H1 (cell line): ENCODE data around the gene CLASP2. TPM values are rescaled to one million over a fixed set of nuclear protein-coding genes. Genes with fewer than 3 reads are reported as not detected.

ENCODE experiments used
- CTCF ChIA-PET: fragments of 300-600 bp; sonication (Branson Sonifier 250); formaldehyde crosslinking; loops from one replicate; lab custom pipeline; 2021; ENCODE audit not compliant: partially characterized antibody; lab: Charles Lee
- POLR2A ChIA-PET: fragments of 300-600 bp; sonication (Branson Sonifier 250); formaldehyde crosslinking; loops from one replicate; lab custom pipeline; 2021; ENCODE audit warnings: inconsistent platforms; ENCODE audit not compliant: partially characterized antibody; lab: Charles Lee
- DNase-seq, 2 experiments: peaks; one replicate each; pipeline versions ENCODE4 v3.0.0 to v3.0.0-alpha.2; 2010 to 2022; ENCODE audit warnings: low spot score in 2 of 2, low read depth in 1 of 2, mixed read lengths in 1 of 2
- FAIRE-seq: peaks from 2 replicates; lab custom pipeline; 2011; peaks lifted over from hg19 to GRCh38; lab: Jason Lieb, UNC
- H2AFZ ChIP-seq: 2 replicates; pipeline ENCODE4 v1.8.1; 2012; ENCODE audit warnings: low read length, inconsistent platforms
- H2AK5ac ChIP-seq: 2 replicates; pipeline ENCODE4 v1.6.1; 2013; ENCODE audit warnings: low read depth, low read length
- H2BK120ac ChIP-seq: replicated peaks from 2 replicates; pipeline ENCODE3; 2013; ENCODE audit warnings: low read depth, low read length, inconsistent platforms
- H2BK12ac ChIP-seq: 2 replicates; pipeline ENCODE4 v1.6.1; 2013; ENCODE audit warnings: low read depth, low read length
- H2BK15ac ChIP-seq: 2 replicates; pipeline ENCODE4 v1.6.1; 2013; ENCODE audit warnings: low read length
- H2BK20ac ChIP-seq: 2 replicates; pipeline ENCODE4 v1.6.1; 2013; ENCODE audit warnings: low read length
- H2BK5ac ChIP-seq: 2 replicates; pipeline ENCODE4 v1.6.1; 2013; ENCODE audit warnings: low read depth, low read length
- H3K14ac ChIP-seq: 2 replicates; pipeline ENCODE4 v1.6.1; 2013; ENCODE audit warnings: inconsistent platforms; ENCODE audit not compliant: insufficient read length
- H3K18ac ChIP-seq: 2 replicates; pipeline ENCODE4 v1.6.1; 2013; ENCODE audit warnings: low read length; ENCODE audit errors: extremely low read depth
- H3K23ac ChIP-seq: 2 replicates; pipeline ENCODE4 v1.6.1; 2013; ENCODE audit warnings: inconsistent platforms; ENCODE audit not compliant: insufficient read length
- H3K23me2 ChIP-seq: 2 replicates; pipeline ENCODE4 v1.6.1; 2013; ENCODE audit warnings: low read depth, low read length
- H3K27ac ChIP-seq: 2 replicates; pipeline ENCODE4 v1.6.1; 2011; ENCODE audit warnings: low read depth, low read length, inconsistent platforms
- H3K27me3 ChIP-seq, 4 experiments: replicated peaks in 1 of 4; 1 replicate in 1 of 4; 2 replicates in 3 of 4; pipeline versions ENCODE4 v1.6.1 to v1.8.1; 2011 to 2013; ENCODE audit warnings: low read length in 3 of 4, mild to moderate bottlenecking in 3 of 4, inconsistent platforms in 2 of 4, mixed read lengths in 2 of 4, moderate library complexity in 1 of 4; ENCODE audit not compliant: control insufficient read depth in 3 of 4, insufficient read depth in 3 of 4; ENCODE audit errors: extremely low read depth in 1 of 4
- H3K36me3 ChIP-seq, 4 experiments: 2 replicates each; pipeline versions ENCODE4 v1.6.1 to v1.8.1; 2011 to 2013; ENCODE audit warnings: mild to moderate bottlenecking in 4 of 4, low read length in 3 of 4, moderate library complexity in 2 of 4, control low read depth in 1 of 4, inconsistent platforms in 1 of 4; ENCODE audit not compliant: insufficient read depth in 4 of 4, control insufficient read depth in 2 of 4
- H3K4ac ChIP-seq: replicated peaks from 2 replicates; pipeline ENCODE3; 2013; ENCODE audit warnings: low read length, low read depth, mixed read lengths, inconsistent platforms; ENCODE audit not compliant: insufficient read length
- H3K4me1 ChIP-seq, 4 experiments: replicated peaks in 1 of 4; 1 replicate in 1 of 4; 2 replicates in 3 of 4; pipeline versions ENCODE4 v1.6.1 to v1.8.1; 2011 to 2013; ENCODE audit warnings: low read length in 3 of 4, inconsistent platforms in 2 of 4, mixed read lengths in 1 of 4; ENCODE audit not compliant: insufficient read depth in 4 of 4, control insufficient read depth in 3 of 4
- H3K4me2 ChIP-seq, 2 experiments: 2 replicates each; pipeline versions ENCODE4 v1.6.1 to v1.8.1; 2011 to 2013; ENCODE audit warnings: low read depth in 2 of 2, low read length in 2 of 2, control low read depth in 1 of 2, inconsistent platforms in 1 of 2, mild to moderate bottlenecking in 1 of 2; ENCODE audit not compliant: insufficient read depth in 1 of 2
- H3K4me3 ChIP-seq, 4 experiments: fragments of 200-600, 300-600 bp in 1 of 4; sonication (generic), shearing (Covaris generic), sonication (Bioruptor Twin) in 1 of 4; 2 replicates each; pipeline versions ENCODE4 v1.5.1 to v1.8.1; 2011 to 2016; ENCODE audit warnings: low read length in 4 of 4, low read depth in 3 of 4, control low read depth in 2 of 4, inconsistent platforms in 2 of 4, mild to moderate bottlenecking in 2 of 4, mixed read lengths in 1 of 4, moderate library complexity in 1 of 4; ENCODE audit not compliant: insufficient read depth in 2 of 4; ENCODE audit errors: extremely low read depth in 1 of 4
- H3K56ac ChIP-seq: replicated peaks from 2 replicates; pipeline ENCODE3; 2013; ENCODE audit warnings: low read depth, mild to moderate bottlenecking, mixed read lengths, low read length, inconsistent platforms; ENCODE audit not compliant: insufficient read length
- H3K79me1 ChIP-seq: 2 replicates; pipeline ENCODE4 v1.6.1; 2013; ENCODE audit warnings: low read depth, low read length, control low read depth
- H3K79me2 ChIP-seq, 2 experiments: 2 replicates each; pipeline versions ENCODE4 v1.6.1 to v1.8.1; 2012 to 2013; ENCODE audit warnings: low read length in 2 of 2, mild to moderate bottlenecking in 2 of 2, inconsistent platforms in 1 of 2; ENCODE audit not compliant: insufficient read depth in 2 of 2, control insufficient read depth in 1 of 2
- H3K9ac ChIP-seq, 4 experiments: replicated peaks in 1 of 4; 1 replicate in 1 of 4; 2 replicates in 3 of 4; pipeline versions ENCODE4 v1.6.1 to v1.8.1; 2011 to 2013; ENCODE audit warnings: low read depth in 3 of 4, low read length in 3 of 4, control low read depth in 2 of 4, mild to moderate bottlenecking in 2 of 4, moderate library complexity in 2 of 4, inconsistent platforms in 1 of 4; ENCODE audit errors: extremely low read depth in 1 of 4
- H3K9me3 ChIP-seq, 2 experiments: 2 replicates each; pipeline versions ENCODE4 v1.6.1 to v1.8.1; 2012 to 2013; ENCODE audit warnings: mild to moderate bottlenecking in 2 of 2, moderate library complexity in 2 of 2, control low read depth in 1 of 2, inconsistent platforms in 1 of 2, low read depth in 1 of 2, low read length in 1 of 2, mixed read lengths in 1 of 2; ENCODE audit not compliant: insufficient read depth in 2 of 2
- H4K20me1 ChIP-seq, 2 experiments: replicated peaks in 1 of 2; 2 replicates each; pipeline versions ENCODE3 to v1.8.1; 2011 to 2013; ENCODE audit warnings: inconsistent platforms in 2 of 2, low read length in 2 of 2, mild to moderate bottlenecking in 1 of 2; ENCODE audit not compliant: insufficient read depth in 2 of 2, control insufficient read depth in 1 of 2
- H4K5ac ChIP-seq: 2 replicates; pipeline ENCODE4 v1.6.1; 2013; ENCODE audit warnings: low read length, low read depth, mixed read lengths, inconsistent platforms; ENCODE audit not compliant: insufficient read length
- H4K8ac ChIP-seq: 2 replicates; pipeline ENCODE4 v1.8.0; 2013; ENCODE audit warnings: mild to moderate bottlenecking, moderate library complexity, low read length, inconsistent platforms; ENCODE audit not compliant: insufficient read depth; ENCODE audit errors: extremely low read depth
- H4K91ac ChIP-seq: replicated peaks from 2 replicates; pipeline ENCODE3; 2013; ENCODE audit warnings: low read length, mixed read lengths, inconsistent platforms; ENCODE audit not compliant: insufficient read length
- CREB1 ChIP-seq: IDR thresholded peaks from 2 replicates; pipeline ENCODE4 v1.6.1; 2012; ENCODE audit warnings: inconsistent platforms
- FOSL1 ChIP-seq: IDR thresholded peaks from 2 replicates; pipeline ENCODE4 v1.6.1; 2011; ENCODE audit warnings: mild to moderate bottlenecking, low read depth, low read length, moderate library complexity; ENCODE audit not compliant: insufficient read depth
- NRF1 ChIP-seq: IDR thresholded peaks from 2 replicates; pipeline ENCODE4 v1.6.1; 2011; ENCODE audit warnings: mild to moderate bottlenecking, low read depth, low read length, improper control_type of control experiment
- RAD21 ChIP-seq, 2 experiments: IDR thresholded peaks in 1 of 2; conservative IDR thresholded peaks in 1 of 2; 2 replicates each; pipeline ENCODE4 v1.6.1; 2011; ENCODE audit warnings: low read depth in 2 of 2, low read length in 2 of 2, improper control_type of control experiment in 1 of 2, inconsistent platforms in 1 of 2, mild to moderate bottlenecking in 1 of 2, moderate library complexity in 1 of 2
- RNF2 ChIP-seq: fragments of 200-900, 300-1000 bp; sonication (generic); IDR thresholded peaks from 2 replicates; pipeline ENCODE4 v1.7.1; 2016; ENCODE audit warnings: borderline replicate concordance, low read depth, mild to moderate bottlenecking, antibody characterized with exemption, low read length; ENCODE audit not compliant: poor library complexity, severe bottlenecking; ENCODE audit errors: missing control alignments
- SIRT6 ChIP-seq: IDR thresholded peaks from one replicate; pipeline ENCODE4 v1.7.1; 2012; ENCODE audit warnings: low read length, inconsistent platforms
- TAF7 ChIP-seq: optimal IDR thresholded peaks from 2 replicates; pipeline ENCODE3; 2011; ENCODE audit warnings: low read depth, mild to moderate bottlenecking, inconsistent platforms, low read length, moderate library complexity, borderline replicate concordance
- USF2 ChIP-seq: IDR thresholded peaks from 2 replicates; pipeline ENCODE4 v1.6.1; 2011; ENCODE audit warnings: low read length, improper control_type of control experiment
- WGBS, 2 experiments: shearing (Covaris generic) in 1 of 2; methylation state at CpG; one replicate each; pipeline versions ENCODE4 v1.1.6 to v1.1.7; 2013 to 2015; ENCODE audit warnings: low lambda C conversion rate in 2 of 2, mixed read lengths in 2 of 2, inconsistent platforms in 1 of 2, low coverage in 1 of 2, missing lambda C conversion rate in 1 of 2; ENCODE audit not compliant: insufficient replicate concordance in 2 of 2, insufficient coverage in 1 of 2, insufficient read length in 1 of 2; ENCODE audit errors: extremely low coverage in 1 of 2, missing lambda C conversion rate in 1 of 2; 5-methylcytosine and 5-hydroxymethylcytosine counted together
- polyA plus RNA-seq, 7 experiments: library from polyadenylated mRNA; depleted of rRNA in 3 of 7; stranded (reverse) in 5 of 7; unstranded in 2 of 7; fragments of >200 nt in 5 of 7; fragments of 200-250 nt in 2 of 7; gene quantifications; 1 replicate in 5 of 7; 2 replicates in 1 of 7; 4 replicates in 1 of 7; pipeline versions ENCODE4 v1.2.1 to v1.2.3, GENCODE V29; 2011 to 2013; ENCODE audit warnings: missing spikeins in 2 of 7, mixed read lengths in 2 of 7
- total RNA-seq: library from RNA; stranded (reverse); fragmentation: NEBNext Ultra II Directional; extraction: Animal tissue kit (Norgen Biotek cat#: 25700); gene quantifications from 2 replicates; pipeline ENCODE4 v1.2.1, GENCODE V29; 2021

Gene CLASP2
- total and polyA plus RNA-seq, 2 of the 8 experiments (the other 6 are each of a cell fraction or from before 2014, with no cell fraction given), result 21.7 to 58.0 TPM

- Histone ChIP-seq H3K18ac (no peak overlapping the region), H2AK5ac (no peak overlapping the region), H2BK5ac (no peak overlapping the region), H4K5ac (no peak overlapping the region), H3K27me3 (no peaks in the 10 kb centered on the region), H3K9ac (no peak overlapping the region), H3K4ac (no peak overlapping the region), H3K79me1 (no peaks in the 10 kb centered on the region), H3K4me1 (peaks cover 0 to 3% (median 0%) of the 10 kb centered on the region in 4 experiments; a peak in 2 of 7 replicates), H4K91ac (no peak overlapping the region), H3K27ac (no peak overlapping the region), H3K23ac (no peak overlapping the region), H2AFZ (no peak overlapping the region), H2BK12ac (no peak overlapping the region), H2BK20ac (no peak overlapping the region), H3K56ac (no peak overlapping the region), H3K14ac (no peak overlapping the region), H4K8ac (no peak overlapping the region), H3K23me2 (no peaks in the 10 kb centered on the region; the same call in 1 of the 2 replicates), H3K79me2 (no peaks in the 10 kb centered on the region), H2BK120ac (no peak overlapping the region), H3K36me3 (peaks cover 0 to 5% (median 2%) of the 10 kb centered on the region in 4 experiments; a peak in 3 of 8 replicates), H4K20me1 (no peaks in the 10 kb centered on the region), H3K4me3 (no peak overlapping the region), H3K4me2 (no peak overlapping the region), H2BK15ac (no peak overlapping the region), H3K9me3 (peaks cover 0 to 5% of the 10 kb centered on the region in 2 experiments; a peak in 1 of 4 replicates)
- 86% methylated on average over 2 of the region's 2 CpGs; no CpG with 5 or more reads in 1 of the 2 experiments for WGBS, 2 experiments
- POLR2A ChIA-PET, result no interaction called here
- DNase-seq (no peak), FAIRE-seq (no peak)
- CTCF ChIA-PET, result no interaction called here
- no peak for TF ChIP-seq TAF7
- TF ChIP-seq FOSL1, result no peak
- no peak for TF ChIP-seq SIRT6
- TF ChIP-seq RAD21 (IDR thresholded peaks at IDR 0.05 in 1 of 2, conservative IDR thresholded peaks at IDR 0.05 in 1 of 2; ENCODE audit: low read depth in 2 of 2, low read length in 2 of 2), result no peak
- TF ChIP-seq CREB1, result no peak
- TF ChIP-seq RNF2, result no peak
- no peak for TF ChIP-seq NRF1
- TF ChIP-seq USF2, result no peak
Observed at GRCh38 chr3:33525232-33525631, 192.8 kb downstream of the CLASP2 start.
